Psoas muscle (tissue), 8 donors: ENCODE measurements around the gene SCO2. TPM values are rescaled to one million over a fixed set of nuclear protein-coding genes. Genes with fewer than 3 reads are reported as not detected.
"Not testable (repeated sequence)": the region's sequence is repeated elsewhere in the genome, so short reads cannot be mapped to it uniquely, and the experiment has no call there.

Experiments used
- ATAC-seq, 4 donors: fragments of 200-7000 bp; cut with Tn5 transposase; one replicate each; pipeline ENCODE4 v1.9.1; 2020; ENCODE audit warnings: moderate library complexity in 3 of 4, mild to moderate bottlenecking in 2 of 4
- DNase-seq, 2 donors: peaks; one replicate each; pipeline ENCODE4 v3.0.0-alpha.2; 2020
- H3K27ac ChIP-seq: fragments of 200-600 bp; one replicate; pipeline ENCODE4 v1.8.0; 2022
- H3K27me3 ChIP-seq, 3 donors: fragments of 200-600 bp in 1 of 3; one replicate each; pipeline versions ENCODE4 v1.6.1 to v1.8.0; 2013 to 2022; ENCODE audit warnings: low read length in 2 of 3, mild to moderate bottlenecking in 2 of 3, moderate library complexity in 1 of 3; ENCODE audit not compliant: insufficient read depth in 3 of 3
- H3K36me3 ChIP-seq, 2 donors: fragments of 200-600 bp in 1 of 2; one replicate each; pipeline versions ENCODE4 v1.6.1 to v1.8.0; 2013 to 2022; ENCODE audit warnings: low read depth in 1 of 2, mild to moderate bottlenecking in 1 of 2, moderate library complexity in 1 of 2; ENCODE audit not compliant: insufficient read depth in 1 of 2
- H3K4me1 ChIP-seq: fragments of 200-600 bp; one replicate; pipeline ENCODE4 v1.8.0; 2022
- H3K4me3 ChIP-seq: fragments of 200-600 bp; one replicate; pipeline ENCODE4 v1.8.0; 2022; ENCODE audit warnings: mild to moderate bottlenecking
- H3K9me3 ChIP-seq: fragments of 200-600 bp; one replicate; pipeline ENCODE4 v1.8.0; 2022
- CTCF ChIP-seq: fragments of 200-600 bp; IDR thresholded peaks from one replicate; pipeline ENCODE4 v1.8.0; 2022; ENCODE audit warnings: antibody characterized with exemption
- WGBS, 3 donors: extraction: QIAGEN DNeasy Blood & Tissue Kit; methylation state at CpG; one replicate each; pipeline versions ENCODE4 v1.1.6 to v1.1.7; 2013; 5-methylcytosine and 5-hydroxymethylcytosine counted together
- intact Hi-C, 2 donors: fragments of 100-400 bp; cut with DNase I; formaldehyde crosslinking; loops; one replicate each; pipeline versions ENCODE4 v1.11.0 to v1.14.2; 2022
- polyA plus RNA-seq, 3 donors: library from polyadenylated mRNA; stranded (reverse); fragments of 200-250 nt; gene quantifications; one replicate each; pipeline ENCODE4 v1.2.3, GENCODE V29; 2013
- total RNA-seq, 4 donors: library from RNA; stranded (reverse); fragmentation: NEBNext Ultra II Directional in 2 of 4; extraction: Animal tissue kit (Norgen Biotek cat#: 25700) in 2 of 4; gene quantifications; one replicate each; pipeline versions ENCODE4 v1.2.1 to v1.2.4, GENCODE V29; 2021 to 2023
- donor health status: healthy with polysubstance abuse.
- donor health status: DM: no; HTN: no; CAD: no; lungs with moderate emphysema.
- donor health status: Bipolar disorder and iron deficiency.
- donor health status: healthy.
- donor health status: DM: yes; HTN: yes; CAD: no.
- donor health status: DM: no; HTN: no; CAD: no.
- donor health status: DM: no; HTN: no; CAD: no.
- donor health status: DM: yes; HTN: yes; CAD: no.

SCO2 gene
- total and polyA plus RNA-seq, 7 donors, result 0.97 to 1.00 (median 0.99) TPM; not detected in 4

GRCh38 chr22:50544746-50545253 lies 19.4 kb upstream of the SCO2 start:
- ATAC-seq, result peak in 1 of 4 donors; percentile 4
- TF ChIP-seq CTCF, result no peak
- no peaks in the 10 kb centered on the region for H3K4me1 ChIP-seq
- no peak overlapping the region for H3K4me3 ChIP-seq
- WGBS, 3 donors, result 71 to 79% (median 77%) methylated on average over 5 of the region's 5 CpGs
- DNase-seq, result peak in 1 of 2 donors; percentile 52
- H3K27me3 ChIP-seq, result peaks cover 0 to 58% (median 31%) of the 10 kb centered on the region in 3 donors
- no peaks in the 10 kb centered on the region for H3K9me3 ChIP-seq
- intact Hi-C loops, result no loop called here
- no peak overlapping the region for H3K27ac ChIP-seq
- H3K36me3 ChIP-seq, result no peaks in the 10 kb centered on the region

GRCh38 chr22:50544078-50544745 lies 18.8 kb upstream of the SCO2 start:
- 4 to 6% (median 4%) methylated on average over 51 to 52 of the region's 52 CpGs for WGBS, 3 donors
- intact Hi-C loops, result no loop called here
- no peaks in the 10 kb centered on the region for H3K9me3 ChIP-seq
- H3K4me3 ChIP-seq, result peak overlapping the region; percentile 52
- H3K27ac ChIP-seq, result no peak overlapping the region
- DNase-seq (peak; percentile 76 to 85), ATAC-seq (peak; percentile 48 to 75 (median 62))
- H3K4me1 ChIP-seq, result peaks cover 2% of the 10 kb centered on the region
- no peaks in the 10 kb centered on the region for H3K36me3 ChIP-seq
- peak; percentile 44 for TF ChIP-seq CTCF
- peaks cover 0 to 53% (median 27%) of the 10 kb centered on the region in 3 donors for H3K27me3 ChIP-seq

- Histone ChIP-seq H3K9me3 (no peaks in the 10 kb centered on the region), H3K4me1 (peaks cover 5% of the 10 kb centered on the region), H3K27ac (no peak overlapping the region), H3K36me3 (no peaks in the 10 kb centered on the region), H3K4me3 (no peak overlapping the region), H3K27me3 (peaks cover 0 to 40% (median 15%) of the 10 kb centered on the region in 3 donors)
- intact Hi-C loops, result no loop called here
- no peak for TF ChIP-seq CTCF
- DNase-seq (peak in 1 of 2 donors; percentile 54), ATAC-seq (no peak)
- 90 to 93% (median 91%) methylated on average over 19 of the region's 19 CpGs for WGBS, 3 donors
Observed at GRCh38 chr22:50542416-50542927, 17.1 kb upstream of the SCO2 start.

- H3K27ac ChIP-seq, result peak overlapping the region; percentile 50
- ATAC-seq (peak in 2 of 4 donors; percentile 42 to 58), DNase-seq (peak in 1 of 2 donors; percentile 65)
- H3K36me3 ChIP-seq, H3K4me3 ChIP-seq, H3K9me3 ChIP-seq, intact Hi-C loops, H3K4me1 ChIP-seq: not testable (repeated sequence)
- WGBS, 3 donors, result 59 to 79% (median 68%) methylated on average over 5 of the region's 5 CpGs
- peaks cover 0 to 34% (median 7%) of the 10 kb centered on the region in 3 donors for H3K27me3 ChIP-seq
Observed at GRCh38 chr22:50541667-50542026, 16.2 kb upstream of the SCO2 start.

GRCh38 chr22:50540381-50540780 lies 15.0 kb upstream of the SCO2 start:
- peaks cover 0 to 27% (median 2%) of the 10 kb centered on the region in 3 donors for H3K27me3 ChIP-seq
- intact Hi-C loops, result no loop called here
- no peak for DNase-seq

More at GRCh38 chr22:50540381-50540780, 15.0 kb upstream of the SCO2 start:
- 78 to 86% (median 83%) methylated on average over 10 of the region's 10 CpGs for WGBS, 3 donors
- H3K27ac ChIP-seq, result peak overlapping the region; percentile 80
- no peak for ATAC-seq
- no peaks in the 10 kb centered on the region for H3K9me3 ChIP-seq
- TF ChIP-seq CTCF, result no peak
- H3K4me3 ChIP-seq, result no peak overlapping the region
- H3K4me1 ChIP-seq, result peaks cover 5% of the 10 kb centered on the region
- H3K36me3 ChIP-seq, result no peaks in the 10 kb centered on the region
